ENCODE results near the gene ZNF343.
"Not testable (repeated sequence)": the region's sequence is repeated elsewhere in the genome, so short reads cannot be mapped to it uniquely, and the experiment has no call there.

The ZNF343 gene

DNA sequence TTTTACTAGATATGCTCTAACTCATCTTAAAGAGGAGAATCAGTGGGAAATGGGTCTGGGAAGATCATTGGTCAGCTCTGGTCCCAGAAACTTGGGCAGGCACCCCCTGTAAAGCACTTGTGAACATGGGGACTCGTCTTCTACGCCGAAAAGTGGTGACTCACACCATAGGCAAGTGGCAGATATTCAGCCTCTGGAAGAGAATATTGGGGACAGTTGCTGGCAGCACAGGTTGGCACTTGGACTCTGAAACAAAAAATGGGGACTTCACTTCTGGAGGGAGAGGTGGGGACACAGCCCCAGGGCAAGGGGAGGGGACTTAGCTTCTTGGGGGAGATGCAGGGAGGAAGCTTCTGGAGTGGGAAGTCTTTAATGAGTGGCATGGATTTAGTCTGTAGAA, 11.9 kb upstream of the ZNF343 start:
- DNase-seq = no peak

DNA sequence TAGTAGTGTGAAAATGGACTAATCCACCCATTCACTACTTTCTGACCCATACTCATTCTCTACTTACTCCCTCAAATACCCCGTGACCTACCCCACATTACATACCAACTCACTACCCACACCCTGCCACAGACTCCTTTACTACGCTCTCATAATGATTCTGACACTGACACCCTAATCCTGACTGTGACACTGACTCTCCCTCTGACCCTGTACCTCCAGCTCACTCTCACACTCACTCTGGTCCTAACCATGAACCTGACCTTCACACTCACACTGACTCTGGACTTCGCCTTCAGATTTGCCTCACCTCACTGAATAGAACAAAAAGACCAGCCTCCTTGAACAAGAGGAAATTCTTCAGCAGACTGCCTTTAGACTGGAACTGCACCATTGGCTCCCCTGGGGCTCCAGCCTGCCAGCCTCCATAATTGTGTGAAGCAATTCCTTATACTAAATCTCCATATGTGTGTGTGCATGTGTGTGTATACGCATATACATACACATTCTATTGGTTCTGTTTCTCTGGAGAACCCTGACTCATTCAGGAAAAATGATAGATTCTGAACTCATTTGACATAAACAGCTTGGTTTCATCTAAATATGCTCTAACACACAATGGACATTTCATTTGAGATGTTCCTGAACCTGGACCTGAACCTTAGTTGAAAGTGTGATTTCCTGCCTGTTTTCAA, 10.5 kb upstream of the ZNF343 start:
- DNase-seq = no peak

- DNase-seq = no peak
Observed at GRCh38 chr20:2518558-2518957, 9.8 kb upstream of the ZNF343 start.

DNA sequence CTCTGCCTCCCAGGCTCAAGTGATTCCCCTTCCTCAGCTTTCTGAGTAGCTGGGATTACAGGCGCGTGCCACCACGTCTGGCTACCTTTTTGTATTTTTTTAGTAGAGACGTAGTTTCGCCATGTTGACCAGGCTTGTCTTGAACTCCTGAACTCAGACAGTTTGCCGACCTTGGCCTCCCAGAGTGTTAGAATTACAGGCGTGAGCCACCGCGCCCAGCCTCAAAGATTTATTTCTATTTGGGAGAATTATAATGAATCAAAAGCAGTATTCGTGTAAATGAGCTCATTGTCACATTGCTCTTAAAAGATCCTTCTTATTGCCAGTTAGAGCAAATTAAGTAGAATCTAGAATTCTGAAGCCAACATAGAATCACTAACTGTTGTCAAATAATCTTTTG, 9.4 kb upstream of the ZNF343 start:
- no peak for DNase-seq

DNA sequence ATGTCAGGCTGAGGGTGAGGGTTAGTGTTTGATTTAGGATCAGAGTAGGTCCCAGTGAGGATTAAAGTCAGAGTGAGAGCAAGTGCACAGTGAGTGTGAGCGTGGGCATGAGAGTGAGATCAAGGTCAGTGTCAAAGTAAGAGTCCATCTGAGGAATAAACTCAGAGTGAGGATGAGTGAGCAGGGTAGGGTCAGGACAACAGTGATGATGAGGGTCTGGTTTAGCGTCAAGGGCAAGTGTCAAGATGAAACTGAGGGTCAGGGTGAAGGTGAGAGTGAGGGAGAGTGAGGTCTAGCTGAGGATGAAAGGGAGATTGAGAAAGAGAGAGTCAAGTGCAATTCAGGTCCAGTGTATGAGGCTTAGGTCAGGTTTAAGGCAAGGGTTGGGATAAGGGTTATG, 7.7 kb upstream of the ZNF343 start:
- DNase-seq = no peak

GRCh38 chr20:2515203-2515602, 6.5 kb upstream of the ZNF343 start:
- no peak for DNase-seq

DNA sequence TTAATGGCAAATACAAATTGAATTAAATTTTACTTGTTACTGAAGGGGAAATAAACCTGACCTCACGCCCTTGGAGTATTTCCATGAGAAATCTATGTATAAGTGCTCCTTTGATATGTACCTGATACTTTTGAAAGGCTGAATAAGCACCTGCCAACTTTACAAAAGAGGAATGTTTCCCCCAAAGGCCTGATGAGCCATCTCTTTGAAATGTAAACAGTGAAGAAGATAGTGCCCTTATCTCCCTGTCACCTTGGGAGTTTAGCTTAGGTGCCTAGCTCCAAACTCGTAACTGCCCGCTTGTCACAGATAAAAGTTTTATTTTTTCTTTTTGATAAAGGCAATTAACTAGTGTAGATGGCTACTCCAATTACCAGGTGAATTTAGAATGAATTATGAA, 1.1 kb upstream of the ZNF343 start:
- no peak for DNase-seq

GRCh38 chr20:2509468-2509781, 710 bp upstream of the ZNF343 start:
- no peak for DNase-seq

DNA sequence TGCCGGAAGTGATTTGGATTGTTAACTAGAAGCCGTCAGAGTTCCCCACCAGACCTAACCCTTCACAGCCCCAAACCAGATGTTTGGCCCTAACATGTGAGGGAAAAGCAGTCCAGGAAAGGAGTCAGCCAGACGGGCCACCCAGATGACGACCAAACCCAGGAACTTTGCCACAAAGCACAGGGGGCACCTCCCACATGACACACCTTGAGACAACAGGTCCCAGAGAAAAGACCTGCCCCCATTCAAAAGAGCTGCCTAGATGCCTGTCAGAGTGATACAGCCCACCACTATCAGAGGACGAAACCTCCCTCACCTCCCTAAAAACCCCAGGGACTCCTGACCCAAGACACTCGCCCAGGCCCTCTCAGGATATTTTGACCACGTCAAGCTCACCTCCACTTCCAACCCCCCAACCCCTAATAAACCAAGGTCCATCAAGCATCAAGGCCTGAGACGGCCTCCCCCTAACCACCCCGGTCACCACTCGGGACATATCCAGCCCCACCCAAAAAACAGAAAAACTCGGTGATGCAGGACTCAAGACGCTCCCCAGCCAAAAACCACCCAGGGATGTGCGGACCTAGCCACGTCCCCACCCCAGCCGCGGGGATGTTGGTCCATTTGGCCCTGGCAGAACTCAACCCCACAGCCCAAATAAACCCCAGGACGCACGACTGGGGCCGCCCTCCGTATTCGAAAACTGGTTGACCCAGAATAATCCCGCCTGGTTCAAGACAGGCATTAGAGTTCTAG, 662 bp downstream of the ZNF343 start:
- no peak for DNase-seq

GRCh38 chr20:2507464-2507863, 1.3 kb downstream of the ZNF343 start:
- DNase-seq = no peak

DNA sequence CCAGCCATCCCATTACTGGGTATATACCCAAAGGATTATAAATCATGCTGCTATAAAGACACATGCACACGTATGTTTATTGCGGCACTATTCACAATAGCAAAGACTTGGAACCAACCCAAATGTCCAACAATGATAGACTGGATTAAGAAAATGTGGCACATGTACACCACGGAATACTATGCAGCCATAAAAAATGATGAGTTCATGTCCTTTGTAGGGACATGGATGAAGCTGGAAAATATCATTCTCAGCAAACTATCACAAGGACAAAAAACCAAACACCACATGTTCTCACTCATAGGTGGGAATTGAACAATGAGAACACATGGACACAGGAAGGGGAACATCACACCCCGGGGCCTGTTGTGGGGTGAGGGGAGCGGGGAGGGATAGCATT, 2.3 kb downstream of the ZNF343 start:
- not testable (repeated sequence) for DNase-seq

DNA sequence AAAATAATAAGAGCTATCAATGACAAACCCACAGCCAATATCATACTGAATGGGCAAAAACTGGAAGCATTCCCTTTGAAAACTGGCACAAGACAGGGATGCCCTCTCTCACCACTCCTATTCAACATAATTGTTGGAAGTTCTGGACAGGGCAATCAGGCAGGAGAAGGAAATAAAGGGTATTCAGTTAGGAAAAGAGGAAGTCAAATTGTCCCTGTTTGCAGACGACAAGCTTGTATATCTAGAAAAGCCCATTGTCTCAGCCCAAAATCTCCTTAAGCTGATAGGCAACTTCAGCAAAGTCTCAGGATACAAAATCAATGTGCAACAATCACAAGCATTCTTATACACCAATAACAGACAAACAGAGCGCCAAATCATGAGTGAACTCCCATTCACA, 3.9 kb downstream of the ZNF343 start:
- not testable (repeated sequence) for DNase-seq

GRCh38 chr20:2502808-2503384, 5.8 kb downstream of the ZNF343 start:
- not testable (repeated sequence) for DNase-seq

DNA sequence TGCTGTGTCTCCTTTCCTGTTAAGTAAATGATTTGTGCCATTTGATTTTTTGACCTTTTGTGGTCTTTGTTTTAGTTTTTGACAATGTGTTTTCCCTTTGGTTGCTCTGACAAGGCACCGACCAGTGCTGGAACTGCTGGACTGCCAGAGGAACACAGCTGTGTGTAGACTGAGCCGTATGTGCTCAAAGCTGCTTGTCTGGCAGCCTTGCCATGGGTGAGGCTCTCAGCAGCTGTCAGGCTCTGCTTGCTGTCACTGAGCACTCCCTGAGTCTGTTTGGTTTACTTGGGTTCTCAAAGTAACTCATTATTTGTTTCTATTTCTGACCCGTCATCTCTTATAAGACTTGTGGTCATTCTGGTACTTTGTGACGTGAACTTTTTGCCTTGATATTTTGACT, 23.1 kb downstream of the ZNF343 start:
- no peak for DNase-seq

- DNase-seq = no peak
Observed at GRCh38 chr20:2485080-2485479, 23.6 kb downstream of the ZNF343 start.

DNA sequence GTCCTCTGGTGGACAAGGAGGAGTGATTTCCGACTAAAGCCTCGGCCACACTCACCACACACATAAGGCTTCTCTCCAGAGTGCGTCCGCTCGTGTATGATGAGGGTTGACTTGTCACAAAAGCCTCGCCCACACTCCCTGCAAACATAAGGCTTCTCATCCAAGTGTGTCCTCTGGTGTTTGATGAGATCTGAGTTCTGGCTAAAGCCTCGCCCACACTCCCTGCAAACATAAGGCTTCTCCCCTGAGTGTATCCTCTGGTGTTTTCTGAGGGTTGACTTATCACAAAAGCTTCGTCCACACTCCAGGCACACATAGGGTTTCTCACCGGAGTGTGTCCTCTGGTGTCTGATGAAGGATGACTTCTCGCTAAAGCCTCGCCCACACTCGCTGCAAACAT, 25.2 kb downstream of the ZNF343 start:
- no peak for DNase-seq

GRCh38 chr20:2480381-2480780, 28.3 kb downstream of the ZNF343 start:
- no peak for DNase-seq

GRCh38 chr20:2476742-2477615, 31.7 kb downstream of the ZNF343 start:
- no peak for DNase-seq

DNA sequence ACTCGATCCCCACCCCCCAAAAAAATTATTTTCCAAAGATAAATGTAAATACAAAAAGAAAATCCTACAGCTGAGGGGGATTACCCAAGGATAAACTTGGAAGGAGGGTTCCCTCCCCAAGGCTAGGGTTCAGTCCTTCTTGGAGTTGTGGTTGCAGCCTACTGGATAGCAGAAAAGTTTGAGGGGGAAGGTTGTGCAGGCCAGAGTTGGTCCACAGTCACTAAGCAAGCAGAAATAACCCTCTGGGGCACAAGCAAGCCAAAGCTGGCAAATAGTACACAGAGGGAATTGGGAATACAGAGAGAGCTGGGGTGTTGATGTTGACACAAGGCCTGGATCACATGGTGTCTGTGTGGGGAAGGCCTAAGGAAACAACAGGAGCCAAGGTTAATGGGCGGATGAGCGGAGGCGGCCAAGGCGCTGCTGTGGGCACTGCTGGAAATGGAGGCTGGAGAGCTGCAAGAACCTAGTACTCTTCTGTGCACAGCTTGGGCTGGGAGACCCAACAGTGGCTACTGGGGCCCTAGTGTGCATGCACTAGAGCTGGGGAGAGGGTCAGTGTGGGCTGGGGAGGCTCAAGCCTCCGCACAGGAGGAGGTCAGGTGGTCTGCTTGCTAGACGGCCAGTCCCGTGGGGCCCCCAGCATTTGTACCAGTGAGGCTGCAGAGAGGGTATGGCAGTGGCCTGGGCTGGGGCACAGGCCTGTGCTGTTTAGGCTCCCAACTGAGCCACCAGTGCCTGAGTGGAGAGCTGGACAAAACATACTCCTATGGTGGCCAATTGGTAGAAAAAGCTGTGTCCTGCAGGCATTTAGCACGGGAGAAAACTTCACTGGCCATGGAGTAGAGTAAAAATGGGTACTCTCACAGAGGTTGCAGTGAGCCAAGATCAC, 32.6 kb downstream of the ZNF343 start:
- DNase-seq = no peak

DNA sequence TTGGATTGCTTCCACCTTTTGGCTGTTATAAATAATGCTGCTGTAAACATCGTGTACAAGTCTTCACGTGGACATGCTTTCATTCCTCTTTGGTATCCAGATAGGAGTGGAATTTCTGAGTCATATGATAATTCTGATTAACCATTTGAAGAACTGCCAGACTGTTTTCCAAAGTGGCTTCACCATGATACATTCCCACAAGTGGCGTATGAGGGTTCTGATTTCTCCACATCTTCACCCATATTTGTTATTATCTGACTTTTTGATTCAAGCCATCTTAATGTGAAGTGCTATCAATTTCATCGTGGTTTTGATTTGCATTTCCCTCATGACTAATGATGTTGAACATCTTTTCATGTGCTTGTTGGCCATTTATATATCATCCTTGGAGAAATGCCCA, 35.2 kb downstream of the ZNF343 start:
- no peak for DNase-seq

GRCh38 chr20:2470423-2471193, 38.1 kb downstream of the ZNF343 start, which contains the start of gene SNRPB:
TSS of gene SNRPB (minus strand) at chr20:2470789. CDS start at chr20:2470690, 99 bp downstream.
- peak; percentile 97 for DNase-seq

Data from NCI-H1417 treated with DMSO at 0.1 percent for 48 hours (cell line).